ENCODE measurements around the gene MYB.

Gene MYB

GRCh38 chr6:135261872-135262725 lies 81.0 kb downstream of the MYB start:
- Histone ChIP-seq H2AFZ (ENCODE audit: low read depth) (no peak overlapping the region), H4K20me1 (ENCODE audit: insufficient read depth) (no peaks in the 10 kb centered on the region), H3K36me3 (ENCODE audit: insufficient read depth) (no peaks in the 10 kb centered on the region), H3K4me3 (IDR thresholded peaks at IDR 0.05; ENCODE audit: insufficient read depth, low read depth, low read length) (no peak overlapping the region), H3K27me3 (ENCODE audit: insufficient read depth, low read depth) (no peaks in the 10 kb centered on the region), H3K4me2 (no peak overlapping the region), H3K27ac (no peak overlapping the region), H3K9ac (no peak overlapping the region), H3K79me2 (ENCODE audit: insufficient read depth, low read depth) (no peaks in the 10 kb centered on the region), H3K4me1 (ENCODE audit: low read depth, poor library complexity, severe bottlenecking) (peaks cover 31% of the 10 kb centered on the region)
- TF ChIP-seq, protein P1, sequence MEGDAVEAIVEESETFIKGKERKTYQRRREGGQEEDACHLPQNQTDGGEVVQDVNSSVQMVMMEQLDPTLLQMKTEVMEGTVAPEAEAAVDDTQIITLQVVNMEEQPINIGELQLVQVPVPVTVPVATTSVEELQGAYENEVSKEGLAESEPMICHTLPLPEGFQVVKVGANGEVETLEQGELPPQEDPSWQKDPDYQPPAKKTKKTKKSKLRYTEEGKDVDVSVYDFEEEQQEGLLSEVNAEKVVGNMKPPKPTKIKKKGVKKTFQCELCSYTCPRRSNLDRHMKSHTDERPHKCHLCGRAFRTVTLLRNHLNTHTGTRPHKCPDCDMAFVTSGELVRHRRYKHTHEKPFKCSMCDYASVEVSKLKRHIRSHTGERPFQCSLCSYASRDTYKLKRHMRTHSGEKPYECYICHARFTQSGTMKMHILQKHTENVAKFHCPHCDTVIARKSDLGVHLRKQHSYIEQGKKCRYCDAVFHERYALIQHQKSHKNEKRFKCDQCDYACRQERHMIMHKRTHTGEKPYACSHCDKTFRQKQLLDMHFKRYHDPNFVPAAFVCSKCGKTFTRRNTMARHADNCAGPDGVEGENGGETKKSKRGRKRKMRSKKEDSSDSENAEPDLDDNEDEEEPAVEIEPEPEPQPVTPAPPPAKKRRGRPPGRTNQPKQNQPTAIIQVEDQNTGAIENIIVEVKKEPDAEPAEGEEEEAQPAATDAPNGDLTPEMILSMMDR (conservative IDR thresholded peaks at IDR 0.05; ENCODE audit: low read depth, low read length) = no peak

DNA sequence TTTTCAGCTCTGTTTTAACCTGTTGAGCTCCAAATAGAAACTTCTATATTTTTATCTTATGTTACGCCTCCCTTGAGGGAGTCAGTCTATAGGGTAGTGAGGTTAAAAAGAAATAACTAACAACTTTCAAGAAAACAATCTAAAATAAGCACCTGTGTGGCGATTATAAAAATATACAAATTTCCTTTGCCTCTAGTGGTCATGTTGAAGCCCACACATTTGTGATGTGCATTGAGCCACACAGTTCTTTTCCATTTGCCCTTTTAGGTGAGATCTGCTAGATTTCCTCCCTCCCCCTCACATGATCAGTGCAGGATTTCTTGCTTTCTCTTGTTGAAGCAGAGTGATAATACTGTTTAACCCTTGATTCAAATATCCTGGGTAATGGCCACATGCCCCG lies 84.2 kb downstream of the MYB start:
- H3K4me1 ChIP-seq (ENCODE audit: low read depth, poor library complexity, severe bottlenecking) = peaks cover 51% of the 10 kb centered on the region
- H3K36me3 ChIP-seq (ENCODE audit: insufficient read depth) = no peaks in the 10 kb centered on the region
- H3K79me2 ChIP-seq (ENCODE audit: insufficient read depth, low read depth) = no peaks in the 10 kb centered on the region
- no peaks in the 10 kb centered on the region for H3K27me3 ChIP-seq (ENCODE audit: insufficient read depth, low read depth)
- no peak overlapping the region for H2AFZ ChIP-seq (ENCODE audit: low read depth)
- TF ChIP-seq, protein P1 (conservative IDR thresholded peaks at IDR 0.05; ENCODE audit: low read depth, low read length) = no peak
- H3K27ac ChIP-seq = no peak overlapping the region
- H3K4me3 ChIP-seq (IDR thresholded peaks at IDR 0.05; ENCODE audit: insufficient read depth, low read depth, low read length) = no peak overlapping the region
- no peak overlapping the region for H3K4me2 ChIP-seq
- no peaks in the 10 kb centered on the region for H4K20me1 ChIP-seq (ENCODE audit: insufficient read depth)
- H3K9ac ChIP-seq = no peak overlapping the region

DNA sequence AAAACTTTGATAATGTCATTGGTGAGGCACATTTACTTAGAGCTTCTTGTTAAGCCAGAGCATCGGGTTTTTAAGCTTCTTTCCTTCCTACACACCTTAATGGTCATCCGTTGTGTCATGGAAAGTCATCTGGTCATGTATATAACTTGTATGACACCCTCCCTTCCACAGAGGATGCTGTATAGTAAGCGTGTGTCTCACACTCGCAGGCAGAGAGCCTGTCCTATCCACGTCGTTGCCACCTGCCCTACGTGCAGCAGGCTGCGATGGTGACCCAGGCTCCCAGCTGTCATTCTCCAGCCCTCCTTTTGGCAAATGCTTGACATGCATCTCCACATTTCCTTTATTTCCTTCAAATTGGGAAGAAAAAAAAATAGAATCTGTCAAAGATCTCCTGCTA lies 85.6 kb downstream of the MYB start:
- Histone ChIP-seq H3K27ac (peak overlapping the region; percentile 69), H3K4me1 (ENCODE audit: low read depth, poor library complexity, severe bottlenecking) (peaks cover 64% of the 10 kb centered on the region), H3K9ac (peak overlapping the region; percentile 28; the same call in 1 of the 2 replicates)

DNA sequence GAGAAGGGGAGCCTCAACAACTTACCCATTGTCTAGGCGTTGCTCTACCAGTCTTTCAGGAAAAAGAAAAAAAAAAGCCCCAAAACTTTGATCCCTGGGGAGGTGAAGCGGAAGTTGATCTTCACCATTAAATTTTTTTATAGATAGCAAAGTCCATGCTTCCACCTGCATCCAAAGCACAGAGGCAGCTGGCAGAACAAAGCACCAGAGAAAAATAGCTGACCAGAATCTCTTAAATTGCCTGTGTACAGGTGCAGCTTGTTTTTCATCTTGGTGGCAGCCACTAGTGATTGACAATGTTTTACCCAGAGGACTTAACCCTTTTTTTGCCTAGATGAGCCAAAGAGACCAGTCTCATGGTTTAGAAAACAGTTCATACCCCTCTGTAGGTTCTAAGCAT lies 86.0 kb downstream of the MYB start:
- Histone ChIP-seq H3K4me2 (peak overlapping the region; percentile 58), H2AFZ (ENCODE audit: low read depth) (peak overlapping the region; percentile 42), H4K20me1 (ENCODE audit: insufficient read depth) (no peaks in the 10 kb centered on the region), H3K36me3 (ENCODE audit: insufficient read depth) (no peaks in the 10 kb centered on the region), H3K4me1 (ENCODE audit: low read depth, poor library complexity, severe bottlenecking) (peaks cover 64% of the 10 kb centered on the region), H3K9ac (peak overlapping the region; percentile 28; the same call in 1 of the 2 replicates), H3K27ac (peak overlapping the region; percentile 69), H3K27me3 (ENCODE audit: insufficient read depth, low read depth) (no peaks in the 10 kb centered on the region), H3K4me3 (IDR thresholded peaks at IDR 0.05; ENCODE audit: insufficient read depth, low read depth, low read length) (no peak overlapping the region), H3K79me2 (ENCODE audit: insufficient read depth, low read depth) (no peaks in the 10 kb centered on the region)
- TF ChIP-seq, protein P1 (conservative IDR thresholded peaks at IDR 0.05; ENCODE audit: low read depth, low read length) = no peak

More for the DNA sequence above, 85.6 kb downstream of the MYB start:
- Histone ChIP-seq H2AFZ (ENCODE audit: low read depth) (peak overlapping the region; percentile 42), H4K20me1 (ENCODE audit: insufficient read depth) (no peaks in the 10 kb centered on the region), H3K4me2 (peak overlapping the region; percentile 58), H3K79me2 (ENCODE audit: insufficient read depth, low read depth) (no peaks in the 10 kb centered on the region), H3K27me3 (ENCODE audit: insufficient read depth, low read depth) (no peaks in the 10 kb centered on the region), H3K4me3 (IDR thresholded peaks at IDR 0.05; ENCODE audit: insufficient read depth, low read depth, low read length) (no peak overlapping the region), H3K36me3 (ENCODE audit: insufficient read depth) (no peaks in the 10 kb centered on the region)
- TF ChIP-seq, protein P1 (conservative IDR thresholded peaks at IDR 0.05; ENCODE audit: low read depth, low read length) = no peak

All from KMS-11 (cell line).